B cell (primary cell): ENCODE data around the gene HMX2.

Experiments
- EZH2 ChIP-seq: IDR thresholded peaks from 2 replicates; pipeline ENCODE4 v1.6.1; 2012; ENCODE audit warnings: borderline replicate concordance, low read depth, mild to moderate bottlenecking, moderate library complexity, low read length; ENCODE audit not compliant: insufficient read depth, poor library complexity, severe bottlenecking
- TF ChIP-seq, protein P1 (sequence below): fragments of 200-600 bp; IDR thresholded peaks from one replicate; pipeline ENCODE4 v1.8.0; 2022; ENCODE audit warnings: antibody characterized with exemption, mild to moderate bottlenecking

DNA sequence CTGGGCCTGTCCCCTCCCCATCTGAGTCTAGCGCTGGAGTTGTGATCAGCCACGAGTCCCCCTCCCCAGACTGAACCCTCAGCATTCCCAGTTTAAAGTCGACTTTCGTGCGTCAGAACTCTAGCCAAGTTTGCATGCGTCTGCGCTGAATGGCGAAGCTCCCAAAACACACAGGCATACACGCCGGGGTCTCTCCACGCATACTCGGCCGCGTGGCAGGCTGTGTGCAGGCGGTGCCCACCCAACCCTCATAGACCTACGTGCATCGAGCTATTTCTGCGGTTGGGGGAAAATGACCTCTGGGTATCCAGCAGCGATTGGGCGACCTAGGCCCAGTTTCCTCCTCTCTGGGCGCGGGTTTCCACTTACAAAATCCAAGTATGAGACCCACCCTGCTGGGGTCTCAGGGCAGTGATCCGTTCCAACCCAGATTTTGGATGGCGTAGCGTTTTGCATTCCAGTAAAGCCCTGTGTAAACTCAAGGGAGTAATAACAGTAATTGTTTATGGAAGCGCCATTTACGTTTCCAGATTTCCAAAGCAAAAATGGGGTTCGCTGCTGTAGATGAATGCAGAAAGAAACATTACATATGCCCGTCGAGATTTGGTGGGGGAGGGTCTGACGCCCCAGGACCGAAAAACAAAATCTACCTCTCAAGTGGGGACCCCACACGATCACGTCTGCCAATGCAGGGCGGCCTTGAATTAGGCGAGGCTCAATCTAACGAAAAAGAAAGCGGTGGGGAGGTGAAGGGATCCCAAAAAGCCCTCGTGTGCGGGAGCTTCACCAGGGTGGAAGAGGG lies 14.2 kb upstream of the HMX2 start:
- TF ChIP-seq EZH2 = no peak
- TF ChIP-seq, protein P1, sequence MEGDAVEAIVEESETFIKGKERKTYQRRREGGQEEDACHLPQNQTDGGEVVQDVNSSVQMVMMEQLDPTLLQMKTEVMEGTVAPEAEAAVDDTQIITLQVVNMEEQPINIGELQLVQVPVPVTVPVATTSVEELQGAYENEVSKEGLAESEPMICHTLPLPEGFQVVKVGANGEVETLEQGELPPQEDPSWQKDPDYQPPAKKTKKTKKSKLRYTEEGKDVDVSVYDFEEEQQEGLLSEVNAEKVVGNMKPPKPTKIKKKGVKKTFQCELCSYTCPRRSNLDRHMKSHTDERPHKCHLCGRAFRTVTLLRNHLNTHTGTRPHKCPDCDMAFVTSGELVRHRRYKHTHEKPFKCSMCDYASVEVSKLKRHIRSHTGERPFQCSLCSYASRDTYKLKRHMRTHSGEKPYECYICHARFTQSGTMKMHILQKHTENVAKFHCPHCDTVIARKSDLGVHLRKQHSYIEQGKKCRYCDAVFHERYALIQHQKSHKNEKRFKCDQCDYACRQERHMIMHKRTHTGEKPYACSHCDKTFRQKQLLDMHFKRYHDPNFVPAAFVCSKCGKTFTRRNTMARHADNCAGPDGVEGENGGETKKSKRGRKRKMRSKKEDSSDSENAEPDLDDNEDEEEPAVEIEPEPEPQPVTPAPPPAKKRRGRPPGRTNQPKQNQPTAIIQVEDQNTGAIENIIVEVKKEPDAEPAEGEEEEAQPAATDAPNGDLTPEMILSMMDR = no peak
